ENCODE data around the gene CCL26. TPM values are rescaled to one million over a fixed set of nuclear protein-coding genes. Genes with fewer than 3 reads are reported as not detected.

The CCL26 gene
- total and polyA plus RNA-seq, 2 of the 4 experiments (the other 2 are of a cell fraction), result not detected

DNA sequence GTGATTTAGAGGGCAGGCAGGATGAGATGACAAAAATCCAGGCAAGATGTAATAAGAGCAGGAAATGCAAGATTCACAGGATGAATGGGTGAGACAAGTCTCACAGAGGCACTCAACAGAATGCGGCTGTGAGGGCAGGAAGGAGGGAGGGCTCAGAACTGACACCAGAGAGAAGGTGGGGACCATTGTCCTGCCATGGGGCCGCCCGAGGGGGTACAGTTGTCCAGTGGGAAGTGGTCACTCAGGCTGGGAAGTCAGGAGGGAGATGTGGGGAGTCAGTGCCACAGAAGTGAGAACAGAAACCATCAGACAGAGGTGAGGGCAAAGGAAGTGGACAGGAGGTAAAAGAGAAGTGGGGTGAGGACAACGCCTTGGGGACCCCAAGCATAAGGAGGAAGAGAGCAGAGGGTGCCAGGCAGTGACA, 42.1 kb downstream of the CCL26 start:
- Histone ChIP-seq H3K27me3 (ENCODE audit: control insufficient read depth, insufficient read depth, low read length) (no peaks in the 10 kb centered on the region), H3K56ac (ENCODE audit: extremely low read depth, insufficient read depth, low read length) (no peak overlapping the region), H3K14ac (replicated peaks; ENCODE audit: low read depth, low read length) (no peak overlapping the region), H2AK5ac (ENCODE audit: low read depth, low read length) (peak overlapping the region; percentile 83), H2BK15ac (ENCODE audit: low read depth, low read length) (no peak overlapping the region; the same call in 2 of the 3 replicates), H3K4me2 (ENCODE audit: low read depth, low read length) (no peak overlapping the region), H4K91ac (ENCODE audit: insufficient read depth, low read depth, low read length) (peak overlapping the region; percentile 25), H2BK5ac (ENCODE audit: low read depth, low read length, poor library complexity, severe bottlenecking) (no peak overlapping the region), H3K23ac (ENCODE audit: low read depth, low read length) (no peak overlapping the region), H3K79me1 (ENCODE audit: low read depth in 1 of 2, low read length in 2 of 2) (peaks cover 4 to 56% of the 10 kb centered on the region in 2 experiments; a peak in 3 of 4 replicates), H3K18ac (ENCODE audit: low read depth, low read length) (no peak overlapping the region), H2BK120ac (ENCODE audit: low read depth, low read length) (0 out of 2 replicates have a peak overlapping the region, but pooled peaks have one; percentile 23), H4K5ac (ENCODE audit: low read depth, low read length) (no peak overlapping the region), H3K9ac (ENCODE audit: low read depth, low read length) (no peak overlapping the region), H2AK9ac (replicated peaks; ENCODE audit: low read depth, low read length, poor library complexity) (no peak overlapping the region), H3K9me3 (ENCODE audit: control insufficient read depth, insufficient read depth, low read length) (no peaks in the 10 kb centered on the region), H4K20me1 (ENCODE audit: insufficient read depth, low read length) (peaks cover 7% of the 10 kb centered on the region; the same call in 1 of the 2 replicates), H3K4me3 (ENCODE audit: insufficient read depth, low read depth, low read length) (no peak overlapping the region), H2AFZ (replicated peaks; ENCODE audit: low read length, poor library complexity) (no peak overlapping the region), H4K8ac (ENCODE audit: low read depth in 2 of 2, low read length in 2 of 2) (peak overlapping the region in 1 of 2 experiments; percentile 51; a peak in 1 of 4 replicates), H2BK20ac (ENCODE audit: low read depth, low read length) (0 out of 2 replicates have a peak overlapping the region, but pooled peaks have one; percentile 21), H3K9me1 (ENCODE audit: insufficient read depth, low read length) (peaks cover 20% of the 10 kb centered on the region), H3K36me3 (ENCODE audit: control insufficient read depth, insufficient read depth, low read length) (no peaks in the 10 kb centered on the region), H3K4me1 (ENCODE audit: control insufficient read depth, insufficient read depth, low read length) (peaks cover 21% of the 10 kb centered on the region), H3K4ac (ENCODE audit: low read depth, low read length) (peak overlapping the region; percentile 11), H3K27ac (ENCODE audit: insufficient read depth, low read length) (no peak overlapping the region)
- DNase-seq, result no peak
- no peak for ATAC-seq (ENCODE audit: low read depth)
- POLR2A ChIA-PET (ENCODE audit: unreplicated experiment), result no interaction called here
- no TSS peak for BruUV-seq (replicated peaks)
- intact Hi-C loops (cut with micrococcal nuclease), result no loop called here
- no peak for TF ChIP-seq MAZ (IDR thresholded peaks at IDR 0.05; ENCODE audit: borderline replicate concordance, low read depth, low read length)
- no peak for TF ChIP-seq FOS (IDR thresholded peaks at IDR 0.05; ENCODE audit: low read depth, low read length)
- no peak for TF ChIP-seq CEBPB (IDR thresholded peaks at IDR 0.05; ENCODE audit: low read depth, low read length)
- TF ChIP-seq BHLHE40 (IDR thresholded peaks at IDR 0.05; ENCODE audit: low read depth, low read length), result no peak
- no peak for TF ChIP-seq CHD1 (IDR thresholded peaks at IDR 0.05; ENCODE audit: low read depth, low read length)
- TF ChIP-seq SMC3 (IDR thresholded peaks at IDR 0.05; ENCODE audit: low read depth, low read length), result no peak
- no peak for TF ChIP-seq MAFK (IDR thresholded peaks at IDR 0.05; ENCODE audit: low read depth, low read length)
- TF ChIP-seq RAD21 (IDR thresholded peaks at IDR 0.05; ENCODE audit: low read length), result no peak
- TF ChIP-seq RFX5 (IDR thresholded peaks at IDR 0.05; ENCODE audit: low read depth, low read length), result no peak
- TF ChIP-seq, protein P1, sequence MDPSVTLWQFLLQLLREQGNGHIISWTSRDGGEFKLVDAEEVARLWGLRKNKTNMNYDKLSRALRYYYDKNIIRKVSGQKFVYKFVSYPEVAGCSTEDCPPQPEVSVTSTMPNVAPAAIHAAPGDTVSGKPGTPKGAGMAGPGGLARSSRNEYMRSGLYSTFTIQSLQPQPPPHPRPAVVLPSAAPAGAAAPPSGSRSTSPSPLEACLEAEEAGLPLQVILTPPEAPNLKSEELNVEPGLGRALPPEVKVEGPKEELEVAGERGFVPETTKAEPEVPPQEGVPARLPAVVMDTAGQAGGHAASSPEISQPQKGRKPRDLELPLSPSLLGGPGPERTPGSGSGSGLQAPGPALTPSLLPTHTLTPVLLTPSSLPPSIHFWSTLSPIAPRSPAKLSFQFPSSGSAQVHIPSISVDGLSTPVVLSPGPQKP (IDR thresholded peaks at IDR 0.05; ENCODE audit: borderline replicate concordance, low read depth, low read length), result no peak
- TF ChIP-seq, protein P2, sequence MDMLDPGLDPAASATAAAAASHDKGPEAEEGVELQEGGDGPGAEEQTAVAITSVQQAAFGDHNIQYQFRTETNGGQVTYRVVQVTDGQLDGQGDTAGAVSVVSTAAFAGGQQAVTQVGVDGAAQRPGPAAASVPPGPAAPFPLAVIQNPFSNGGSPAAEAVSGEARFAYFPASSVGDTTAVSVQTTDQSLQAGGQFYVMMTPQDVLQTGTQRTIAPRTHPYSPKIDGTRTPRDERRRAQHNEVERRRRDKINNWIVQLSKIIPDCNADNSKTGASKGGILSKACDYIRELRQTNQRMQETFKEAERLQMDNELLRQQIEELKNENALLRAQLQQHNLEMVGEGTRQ (IDR thresholded peaks at IDR 0.05; ENCODE audit: low read depth, low read length), result no peak
- no peak for TF ChIP-seq RCOR1 (IDR thresholded peaks at IDR 0.05; ENCODE audit: insufficient replicate concordance, low read length)
- no peak for TF ChIP-seq MXI1 (IDR thresholded peaks at IDR 0.05; ENCODE audit: borderline replicate concordance, low read depth, low read length)
- no peak for TF ChIP-seq NFE2L2 (IDR thresholded peaks at IDR 0.05; ENCODE audit: low read depth, low read length)
- TF ChIP-seq POLR2A (IDR thresholded peaks at IDR 0.05; ENCODE audit: low read depth, low read length), result no peak
- TF ChIP-seq CTCF (conservative IDR thresholded peaks at IDR 0.05; ENCODE audit: low read depth, low read length), result no peak
- in situ Hi-C loops (cut with MboI; ENCODE audit: low sequenced_read_pairs), result no loop called here
- WGBS, 2 experiments (ENCODE audit: extremely low coverage in 2 of 2, insufficient read length in 1 of 2), result 89% methylated on average over 1 of the region's 4 CpGs; no CpG with 5 or more reads in 1 of the 2 experiments
- dilution Hi-C loops (cut with HindIII; ENCODE audit: low sequenced_read_pairs, unreplicated experiment), result no loop called here
- CTCF ChIA-PET, result interaction anchor here (0.6 kb wide), 1 partner anchor 17 kb away, joined by 3 read pairs; no protein-coding TSS in a partner anchor
